ENCODE results near the gene FZD7.

DNA sequence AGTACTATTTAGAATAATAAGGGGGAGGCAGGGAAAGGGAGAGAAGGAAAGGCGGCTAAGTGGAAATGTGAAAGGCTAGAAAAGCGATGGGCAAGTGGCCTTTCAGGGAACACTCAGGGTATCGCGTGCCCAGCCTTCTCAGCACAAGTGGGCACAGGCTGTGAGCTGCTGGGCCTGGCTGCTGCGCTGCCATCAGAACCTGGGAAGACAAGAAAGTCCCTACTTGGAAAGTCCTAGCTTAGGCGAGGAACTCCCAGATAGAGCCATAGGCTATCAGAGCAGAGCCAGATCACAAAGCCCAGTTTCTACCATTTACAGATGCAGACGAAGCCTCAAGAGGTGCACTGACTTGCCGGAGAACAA lies 9.8 kb upstream of the FZD7 start:
- TF ChIP-seq, protein P1, sequence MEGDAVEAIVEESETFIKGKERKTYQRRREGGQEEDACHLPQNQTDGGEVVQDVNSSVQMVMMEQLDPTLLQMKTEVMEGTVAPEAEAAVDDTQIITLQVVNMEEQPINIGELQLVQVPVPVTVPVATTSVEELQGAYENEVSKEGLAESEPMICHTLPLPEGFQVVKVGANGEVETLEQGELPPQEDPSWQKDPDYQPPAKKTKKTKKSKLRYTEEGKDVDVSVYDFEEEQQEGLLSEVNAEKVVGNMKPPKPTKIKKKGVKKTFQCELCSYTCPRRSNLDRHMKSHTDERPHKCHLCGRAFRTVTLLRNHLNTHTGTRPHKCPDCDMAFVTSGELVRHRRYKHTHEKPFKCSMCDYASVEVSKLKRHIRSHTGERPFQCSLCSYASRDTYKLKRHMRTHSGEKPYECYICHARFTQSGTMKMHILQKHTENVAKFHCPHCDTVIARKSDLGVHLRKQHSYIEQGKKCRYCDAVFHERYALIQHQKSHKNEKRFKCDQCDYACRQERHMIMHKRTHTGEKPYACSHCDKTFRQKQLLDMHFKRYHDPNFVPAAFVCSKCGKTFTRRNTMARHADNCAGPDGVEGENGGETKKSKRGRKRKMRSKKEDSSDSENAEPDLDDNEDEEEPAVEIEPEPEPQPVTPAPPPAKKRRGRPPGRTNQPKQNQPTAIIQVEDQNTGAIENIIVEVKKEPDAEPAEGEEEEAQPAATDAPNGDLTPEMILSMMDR (IDR thresholded peaks at IDR 0.05 in 4 of 5, conservative IDR thresholded peaks at IDR 0.05 in 1 of 5): no peak
- no peak for TF ChIP-seq POLR2A (IDR thresholded peaks at IDR 0.05)

All from gastrocnemius medialis (tissue), 4 donors.